Esophagus (tissue), 2 donors: ENCODE data around the gene IQCN. TPM values are rescaled to one million over a fixed set of nuclear protein-coding genes. Genes with fewer than 3 reads are reported as not detected.

Experiments used
- H3K27ac ChIP-seq, 2 donors: one replicate each; pipeline ENCODE4 v1.5.1; 2013; ENCODE audit warnings: low read depth in 2 of 2, mild to moderate bottlenecking in 2 of 2, inconsistent platforms in 1 of 2, low read length in 1 of 2, moderate library complexity in 1 of 2
- H3K27me3 ChIP-seq, 2 donors: one replicate each; pipeline ENCODE4 v1.6.1; 2013; ENCODE audit warnings: low read length in 2 of 2, control low read depth in 1 of 2, mild to moderate bottlenecking in 1 of 2; ENCODE audit not compliant: insufficient read depth in 2 of 2, control insufficient read depth in 1 of 2
- H3K36me3 ChIP-seq, 2 donors: one replicate each; pipeline ENCODE4 v1.6.1; 2013; ENCODE audit warnings: low read length in 1 of 2; ENCODE audit not compliant: control insufficient read depth in 2 of 2, insufficient read depth in 2 of 2
- H3K4me1 ChIP-seq, 2 donors: one replicate each; pipeline ENCODE4 v1.6.1; 2013; ENCODE audit warnings: low read length in 1 of 2; ENCODE audit not compliant: control insufficient read depth in 2 of 2, insufficient read depth in 2 of 2
- H3K4me3 ChIP-seq, 2 donors: one replicate each; pipeline ENCODE4 v1.5.1; 2013; ENCODE audit warnings: low read length in 2 of 2, mild to moderate bottlenecking in 2 of 2, low read depth in 1 of 2, moderate library complexity in 1 of 2
- H3K9me3 ChIP-seq, 2 donors: one replicate each; pipeline ENCODE4 v1.6.1; 2013; ENCODE audit warnings: mild to moderate bottlenecking in 2 of 2, low read depth in 1 of 2, low read length in 1 of 2, moderate library complexity in 1 of 2; ENCODE audit not compliant: control insufficient read depth in 2 of 2, insufficient read depth in 1 of 2
- WGBS, 2 donors: extraction: QIAGEN DNeasy Blood & Tissue Kit; methylation state at CpG; one replicate each; pipeline ENCODE4 v1.1.7; 2013; 5-methylcytosine and 5-hydroxymethylcytosine counted together
- polyA plus RNA-seq, 2 donors: library from polyadenylated mRNA; stranded (reverse); fragments of 200-250 nt; gene quantifications; one replicate each; pipeline ENCODE4 v1.2.3, GENCODE V29; 2013
- donor health status: healthy with polysubstance abuse.
- donor health status: Bipolar disorder and iron deficiency.

IQCN gene
- polyA plus RNA-seq, 2 donors: 0.88 to 12.2 TPM

DNA sequence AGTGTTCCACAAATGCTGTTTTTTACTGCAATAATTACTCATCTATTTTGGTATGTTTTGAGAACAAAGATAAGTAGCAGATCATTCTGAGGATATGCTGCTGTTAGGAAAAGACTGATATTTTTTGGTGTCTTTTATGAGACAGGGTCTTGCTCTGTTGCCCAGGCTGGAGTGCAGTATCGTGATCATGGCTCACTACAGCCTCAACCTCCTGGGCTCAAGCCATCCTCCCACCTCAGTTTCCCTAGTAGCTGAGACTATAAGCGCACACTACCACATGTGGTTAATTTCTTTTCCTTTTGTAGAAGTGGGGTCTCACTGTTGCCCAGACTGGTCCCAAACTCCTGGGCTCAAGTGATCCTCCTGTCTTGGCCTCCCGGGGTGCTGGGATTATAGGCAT, 39.1 kb upstream of the IQCN start:
- H3K4me1 ChIP-seq: peaks cover 3 to 8% of the 10 kb centered on the region in 2 donors
- no peak overlapping the region for H3K27ac ChIP-seq
- WGBS, 2 donors: 92 to 97% methylated on average over 3 of the region's 3 CpGs
- H3K36me3 ChIP-seq: peaks cover 0 to 25% of the 10 kb centered on the region in 2 donors
- H3K27me3 ChIP-seq: no peaks in the 10 kb centered on the region
- no peak overlapping the region for H3K4me3 ChIP-seq
- no peaks in the 10 kb centered on the region for H3K9me3 ChIP-seq

DNA sequence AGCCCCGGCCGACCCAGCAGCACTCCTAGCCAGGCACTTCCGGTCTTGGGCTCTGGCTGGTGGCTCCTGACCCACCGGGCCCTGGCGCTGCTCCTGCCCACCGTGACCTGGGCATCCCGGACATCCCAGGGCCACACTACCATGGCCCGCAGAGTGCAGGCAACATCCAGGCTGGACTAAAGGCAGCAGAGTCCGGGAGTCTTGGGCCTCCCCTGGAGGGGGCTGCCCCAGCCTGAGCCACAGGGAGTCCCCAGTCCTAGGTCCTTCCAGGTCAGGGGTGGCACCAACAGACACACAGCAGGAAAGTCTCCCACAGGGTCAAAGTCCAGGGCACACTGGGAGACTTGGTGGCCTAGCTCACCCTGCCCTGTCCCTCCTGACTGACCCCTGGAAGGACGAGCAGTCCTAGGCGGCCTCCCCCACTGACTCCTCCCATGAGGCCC, 37.9 kb upstream of the IQCN start:
- Histone ChIP-seq H3K27ac (no peak overlapping the region), H3K4me3 (no peak overlapping the region), H3K4me1 (peaks cover 0 to 9% of the 10 kb centered on the region in 2 donors), H3K27me3 (no peaks in the 10 kb centered on the region), H3K9me3 (no peaks in the 10 kb centered on the region), H3K36me3 (peaks cover 0 to 26% of the 10 kb centered on the region in 2 donors)
- WGBS, 2 donors: 91 to 94% methylated on average over 11 of the region's 11 CpGs

DNA sequence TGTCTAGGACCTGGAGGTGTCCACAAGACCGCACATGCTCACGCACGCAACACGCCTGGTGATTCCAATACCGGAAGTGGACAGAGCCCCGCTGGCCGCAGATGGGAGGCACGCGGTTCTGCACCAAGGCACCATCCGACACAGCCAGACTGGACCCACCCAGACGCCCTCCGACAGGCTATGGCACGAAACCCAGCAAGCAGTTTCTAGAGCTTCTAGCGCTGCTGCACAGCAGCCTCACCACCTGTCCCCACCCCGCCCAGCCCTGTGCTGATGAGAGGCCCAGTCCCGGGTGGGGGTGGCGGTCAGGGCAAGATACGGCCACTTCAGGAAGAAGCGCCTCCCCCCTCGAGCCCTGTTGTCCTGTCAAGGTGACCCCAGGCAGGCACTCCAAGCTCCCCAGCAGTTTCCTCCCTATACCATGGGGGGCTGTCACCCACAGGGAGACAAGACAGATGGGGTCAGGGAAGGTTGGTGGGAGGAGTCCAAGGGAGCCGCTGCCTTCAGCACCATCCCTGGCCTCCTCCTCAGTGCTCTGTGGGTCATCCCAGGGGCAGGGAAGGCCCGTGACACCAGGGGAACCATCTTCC, 37.3 kb upstream of the IQCN start:
- Histone ChIP-seq H3K9me3 (no peaks in the 10 kb centered on the region), H3K36me3 (peaks cover 0 to 26% of the 10 kb centered on the region in 2 donors), H3K27ac (no peak overlapping the region), H3K27me3 (no peaks in the 10 kb centered on the region), H3K4me1 (peaks cover 0 to 12% of the 10 kb centered on the region in 2 donors), H3K4me3 (no peak overlapping the region)
- 90 to 91% methylated on average over 21 to 22 of the region's 22 CpGs for WGBS, 2 donors

DNA sequence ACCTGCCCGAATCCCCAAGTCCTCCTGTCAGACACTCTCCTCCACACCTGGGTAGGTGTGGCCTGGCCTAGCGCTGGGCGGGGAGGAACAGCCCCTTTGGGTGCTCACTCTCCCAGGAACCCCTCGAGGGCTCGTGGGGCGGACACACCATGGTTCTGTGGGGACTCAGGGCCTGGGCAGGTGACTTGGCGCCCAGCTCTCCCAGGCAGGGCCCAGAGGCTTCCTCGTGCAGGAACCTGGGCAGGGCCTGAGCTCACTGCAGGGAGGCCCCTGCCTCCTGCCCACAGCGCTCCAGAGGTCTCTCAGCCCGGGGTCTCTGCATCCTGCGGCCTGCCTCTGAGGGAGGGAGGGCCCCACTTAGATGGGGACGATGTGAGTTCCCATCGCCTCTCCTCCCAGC, 36.7 kb upstream of the IQCN start:
- H3K4me1 ChIP-seq: peaks cover 0 to 16% of the 10 kb centered on the region in 2 donors
- no peaks in the 10 kb centered on the region for H3K27me3 ChIP-seq
- no peaks in the 10 kb centered on the region for H3K9me3 ChIP-seq
- peaks cover 0 to 26% of the 10 kb centered on the region in 2 donors for H3K36me3 ChIP-seq
- H3K27ac ChIP-seq: no peak overlapping the region
- no peak overlapping the region for H3K4me3 ChIP-seq
- 83 to 87% methylated on average over 13 of the region's 13 CpGs for WGBS, 2 donors

DNA sequence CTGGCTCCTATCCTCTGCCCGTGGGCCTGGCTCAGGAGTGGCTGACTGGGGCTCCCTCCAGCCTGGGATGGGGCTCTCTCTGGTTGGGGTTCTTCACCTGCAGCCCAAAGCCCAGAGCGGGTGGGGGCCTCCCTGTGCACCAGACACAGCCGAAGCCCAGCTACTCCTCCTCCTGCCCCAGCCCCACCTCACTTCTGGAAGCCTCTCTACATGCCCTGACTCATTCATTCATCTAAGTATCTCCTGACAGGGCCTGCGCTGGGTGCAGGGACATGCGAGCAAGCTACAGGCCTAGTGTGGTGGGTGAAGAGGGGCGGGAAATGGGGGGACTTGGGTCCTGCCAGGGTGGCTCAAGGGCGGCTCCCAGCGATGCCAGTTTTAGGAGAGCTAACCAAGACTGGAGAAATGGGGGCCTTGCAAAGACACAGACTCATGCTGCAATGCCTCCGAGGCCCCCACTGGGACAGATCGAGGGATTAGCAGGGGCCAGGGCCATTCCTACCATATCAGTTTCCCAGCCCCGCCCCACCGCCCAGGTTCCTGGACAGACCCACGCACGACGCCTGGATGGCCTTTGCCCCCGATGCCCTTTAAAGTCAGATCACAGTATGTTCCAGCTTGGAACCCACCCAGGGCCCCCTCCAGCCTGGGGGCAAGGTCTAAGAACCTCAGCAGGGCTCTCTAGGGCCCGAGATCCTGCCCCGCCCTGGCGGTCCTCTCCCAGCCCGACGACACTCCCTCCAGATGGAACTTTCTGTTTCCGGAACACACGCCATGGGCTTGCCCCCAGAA, 36.1 kb upstream of the IQCN start:
- Histone ChIP-seq H3K36me3 (peaks cover 0 to 29% of the 10 kb centered on the region in 2 donors), H3K27ac (no peak overlapping the region), H3K4me1 (peaks cover 0 to 18% of the 10 kb centered on the region in 2 donors), H3K27me3 (no peaks in the 10 kb centered on the region), H3K9me3 (no peaks in the 10 kb centered on the region), H3K4me3 (no peak overlapping the region)
- 72 to 80% methylated on average over 23 of the region's 23 CpGs for WGBS, 2 donors

DNA sequence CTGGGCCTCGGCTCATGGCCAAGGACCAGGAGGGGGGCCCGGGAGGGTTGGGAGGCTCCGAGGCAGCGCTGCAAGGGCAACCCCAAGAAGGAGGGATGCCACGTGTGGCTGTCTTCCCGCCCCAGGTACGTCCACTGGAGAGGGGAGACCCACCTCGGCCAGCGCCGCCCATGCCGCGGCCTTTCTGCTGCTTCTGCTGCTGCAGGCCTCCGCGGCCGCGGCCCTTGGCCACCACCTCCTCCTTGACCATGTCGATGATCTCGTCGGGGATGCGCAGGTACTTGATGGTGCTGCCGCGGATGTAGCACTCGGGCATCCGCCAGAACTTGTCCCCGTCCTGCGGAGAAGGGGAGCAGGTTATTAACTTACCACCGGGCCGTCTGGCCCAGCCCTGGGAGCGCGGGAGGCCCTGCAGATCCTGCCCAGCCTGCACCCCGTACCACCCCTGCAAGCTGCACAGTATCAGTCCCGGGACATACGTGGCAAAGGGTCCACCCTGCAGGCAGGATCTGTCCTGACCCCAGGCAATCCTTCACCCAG, 35.3 kb upstream of the IQCN start:
- Histone ChIP-seq H3K9me3 (no peaks in the 10 kb centered on the region), H3K27ac (no peak overlapping the region), H3K27me3 (no peaks in the 10 kb centered on the region), H3K36me3 (peaks cover 0 to 29% of the 10 kb centered on the region in 2 donors), H3K4me3 (no peak overlapping the region), H3K4me1 (peaks cover 0 to 21% of the 10 kb centered on the region in 2 donors)
- 87 to 90% methylated on average over 30 to 33 of the region's 33 CpGs for WGBS, 2 donors

DNA sequence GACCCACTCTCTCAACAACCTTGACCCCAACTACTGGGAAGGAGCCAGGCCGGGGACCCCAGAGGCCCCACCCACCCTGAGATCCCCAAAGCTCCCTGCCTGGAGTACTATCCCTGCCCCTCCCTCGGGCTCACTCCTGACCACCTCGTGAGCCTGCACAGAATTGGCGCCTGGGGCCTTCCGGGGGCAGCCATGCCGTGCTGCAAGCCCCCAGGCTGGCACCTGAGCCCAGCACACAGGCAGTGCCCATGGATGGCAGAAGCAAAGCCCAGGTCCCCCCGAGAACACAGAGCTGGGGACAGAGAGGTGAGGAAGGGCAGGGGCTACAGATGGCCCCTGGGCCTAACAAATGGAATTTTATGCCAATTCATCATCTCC, 34.7 kb upstream of the IQCN start:
- Histone ChIP-seq H3K9me3 (no peaks in the 10 kb centered on the region), H3K4me1 (peaks cover 0 to 21% of the 10 kb centered on the region in 2 donors), H3K4me3 (no peak overlapping the region), H3K36me3 (peaks cover 0 to 29% of the 10 kb centered on the region in 2 donors), H3K27me3 (no peaks in the 10 kb centered on the region), H3K27ac (no peak overlapping the region)
- 88 to 94% methylated on average over 7 of the region's 7 CpGs for WGBS, 2 donors

DNA sequence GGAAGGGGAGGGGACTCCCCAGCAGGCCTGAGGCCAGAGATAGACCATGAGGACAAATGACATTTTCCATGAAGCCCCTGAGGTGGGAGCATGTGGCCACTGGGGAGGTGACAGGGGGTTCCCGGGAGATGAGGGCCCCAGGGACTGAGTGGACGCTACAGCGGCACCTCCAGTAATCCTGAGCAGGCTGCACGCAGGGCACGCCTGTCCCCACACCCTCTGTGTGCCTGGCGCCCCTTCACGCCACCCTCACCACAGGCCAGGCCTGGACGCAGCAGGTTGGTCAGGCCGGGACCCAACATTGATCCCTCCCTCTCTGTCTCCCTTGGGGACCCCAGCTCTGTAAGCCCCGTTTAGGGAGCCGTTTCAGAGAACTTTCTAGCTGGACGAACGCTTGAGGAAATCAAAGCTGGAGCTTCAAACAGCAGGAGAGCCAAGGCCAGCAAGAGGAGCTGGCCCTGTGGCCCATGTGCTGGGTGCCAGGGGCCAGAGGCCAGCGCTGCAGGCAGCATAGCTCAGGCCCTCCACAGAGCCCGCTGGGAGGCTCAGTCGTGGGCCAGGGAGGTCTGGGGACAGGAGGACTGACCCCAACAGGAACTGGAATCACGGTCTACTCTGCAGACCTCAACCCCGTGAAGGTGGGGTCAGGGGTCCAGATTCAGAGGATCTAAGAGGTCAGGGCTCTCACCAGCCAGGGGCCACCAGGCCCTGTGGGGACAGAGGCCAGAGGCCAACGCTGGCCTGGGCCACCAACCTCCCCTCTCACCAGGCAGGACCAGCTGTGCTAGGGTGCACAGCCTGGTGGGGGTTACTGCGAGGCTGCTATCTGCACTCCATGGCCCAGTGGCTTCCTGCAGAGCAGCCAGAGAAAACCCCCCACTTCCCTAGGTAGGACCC, 34.0 kb upstream of the IQCN start:
- peaks cover 0 to 23% of the 10 kb centered on the region in 2 donors for H3K4me1 ChIP-seq
- 85 to 89% methylated on average over 17 to 20 of the region's 20 CpGs for WGBS, 2 donors
- H3K36me3 ChIP-seq: peaks cover 0 to 29% of the 10 kb centered on the region in 2 donors
- H3K4me3 ChIP-seq: no peak overlapping the region
- peak overlapping the region in 1 of 2 donors; percentile 69 for H3K27ac ChIP-seq
- no peaks in the 10 kb centered on the region for H3K9me3 ChIP-seq
- no peaks in the 10 kb centered on the region for H3K27me3 ChIP-seq

DNA sequence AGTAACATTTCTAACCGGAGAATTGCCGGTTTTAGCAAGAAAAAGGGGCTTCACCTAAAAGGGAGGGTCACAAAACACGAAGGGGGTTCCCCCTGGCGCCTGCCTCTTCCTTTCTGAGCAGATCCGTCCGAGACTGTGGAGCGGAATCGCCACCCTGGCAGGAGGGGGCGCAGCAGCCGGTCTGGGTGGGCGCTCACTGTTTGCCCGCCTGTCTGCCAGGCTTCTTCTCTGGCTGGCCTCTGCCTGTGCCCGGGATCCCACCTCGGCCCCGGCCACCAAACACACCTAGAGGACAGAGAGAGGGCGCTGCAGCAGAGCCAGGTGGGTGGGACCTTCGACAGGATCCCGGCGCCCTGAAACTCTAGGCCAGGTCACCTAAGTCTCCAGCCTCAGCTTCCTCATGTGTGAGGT, 33.0 kb upstream of the IQCN start:
- peaks cover 0 to 26% of the 10 kb centered on the region in 2 donors for H3K36me3 ChIP-seq

More for the DNA sequence above, 33.0 kb upstream of the IQCN start:
- Histone ChIP-seq H3K4me3 (no peak overlapping the region), H3K9me3 (no peaks in the 10 kb centered on the region), H3K4me1 (peaks cover 0 to 24% of the 10 kb centered on the region in 2 donors), H3K27me3 (no peaks in the 10 kb centered on the region), H3K27ac (peak overlapping the region; percentile 69 to 91)
- WGBS, 2 donors: 58 to 65% methylated on average over 18 to 19 of the region's 19 CpGs
